Measurements from ENCODE around the gene SESN1.

GRCh38 chr6:109124219-109124618, 29.6 kb upstream of the SESN1 start:
- TF ChIP-seq POLR2A (IDR thresholded peaks at IDR 0.05; ENCODE audit: low read depth, low read length), result no peak
- TF ChIP-seq PAX5 (IDR thresholded peaks at IDR 0.05; ENCODE audit: insufficient read depth, low read length, severe bottlenecking), result no peak
- no peak for TF ChIP-seq SPI1 (IDR thresholded peaks at IDR 0.05; ENCODE audit: low read depth, low read length)
- no peak for TF ChIP-seq POLR2AphosphoS5 (IDR thresholded peaks at IDR 0.05; ENCODE audit: low read depth, low read length)
- no peak for TF ChIP-seq TAF1 (IDR thresholded peaks at IDR 0.05; ENCODE audit: low read depth, low read length)

All from GM12891 (cell line).